Measurements from ENCODE around the gene EPHB2.

The EPHB2 gene

DNA sequence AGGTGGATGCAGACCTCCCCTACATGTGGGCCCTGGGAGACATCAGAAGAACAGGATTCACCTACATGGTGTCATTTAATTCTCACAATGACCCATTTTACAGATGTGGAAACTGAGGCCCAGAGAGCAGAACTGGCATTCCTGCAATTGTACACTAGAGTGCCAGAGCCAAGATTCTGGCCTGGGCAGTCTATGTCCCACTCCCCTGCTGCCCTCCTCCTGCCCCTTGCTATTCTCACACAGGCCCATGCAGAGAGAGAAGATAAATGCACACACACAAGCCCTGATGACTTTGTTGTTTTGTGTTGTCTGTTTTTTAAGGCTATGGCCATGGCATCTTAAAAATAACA is 64.2 kb downstream of the EPHB2 start:
- no peak for TF ChIP-seq TAF1 (IDR thresholded peaks at IDR 0.05; ENCODE audit: borderline replicate concordance, insufficient read depth, low read length)

DNA sequence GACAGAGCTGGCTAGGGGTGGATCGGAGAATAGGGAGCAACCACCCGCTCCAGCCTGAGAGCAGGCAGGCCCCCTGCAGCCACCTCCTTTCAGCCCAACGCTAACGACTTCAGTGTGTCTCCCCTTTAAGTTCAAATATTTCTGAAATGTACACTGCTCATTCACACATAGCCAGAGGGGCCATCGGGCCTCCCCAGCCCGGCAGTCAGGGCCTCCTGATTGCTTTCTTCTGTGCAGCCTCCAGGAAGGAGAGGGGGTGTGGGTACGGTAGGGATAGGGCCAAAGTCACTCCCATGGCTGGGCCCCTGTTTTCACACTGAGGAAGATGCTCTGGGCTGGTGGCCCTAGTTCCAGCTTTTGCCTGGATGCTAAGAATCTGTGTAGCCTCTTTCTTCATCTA is 64.8 kb downstream of the EPHB2 start:
- TF ChIP-seq POLR2AphosphoS5 (IDR thresholded peaks at IDR 0.05; ENCODE audit: low read depth, low read length) (no peak), TAF1 (IDR thresholded peaks at IDR 0.05; ENCODE audit: borderline replicate concordance, insufficient read depth, low read length) (no peak), SIN3A (IDR thresholded peaks at IDR 0.05; ENCODE audit: borderline replicate concordance, insufficient read depth, low read length) (no peak), FOXP2 (optimal IDR thresholded peaks at IDR 0.05; ENCODE audit: borderline replicate concordance, extremely low read depth, extremely low read length, insufficient read depth) (no peak)
- TF ChIP-seq, protein P1, sequence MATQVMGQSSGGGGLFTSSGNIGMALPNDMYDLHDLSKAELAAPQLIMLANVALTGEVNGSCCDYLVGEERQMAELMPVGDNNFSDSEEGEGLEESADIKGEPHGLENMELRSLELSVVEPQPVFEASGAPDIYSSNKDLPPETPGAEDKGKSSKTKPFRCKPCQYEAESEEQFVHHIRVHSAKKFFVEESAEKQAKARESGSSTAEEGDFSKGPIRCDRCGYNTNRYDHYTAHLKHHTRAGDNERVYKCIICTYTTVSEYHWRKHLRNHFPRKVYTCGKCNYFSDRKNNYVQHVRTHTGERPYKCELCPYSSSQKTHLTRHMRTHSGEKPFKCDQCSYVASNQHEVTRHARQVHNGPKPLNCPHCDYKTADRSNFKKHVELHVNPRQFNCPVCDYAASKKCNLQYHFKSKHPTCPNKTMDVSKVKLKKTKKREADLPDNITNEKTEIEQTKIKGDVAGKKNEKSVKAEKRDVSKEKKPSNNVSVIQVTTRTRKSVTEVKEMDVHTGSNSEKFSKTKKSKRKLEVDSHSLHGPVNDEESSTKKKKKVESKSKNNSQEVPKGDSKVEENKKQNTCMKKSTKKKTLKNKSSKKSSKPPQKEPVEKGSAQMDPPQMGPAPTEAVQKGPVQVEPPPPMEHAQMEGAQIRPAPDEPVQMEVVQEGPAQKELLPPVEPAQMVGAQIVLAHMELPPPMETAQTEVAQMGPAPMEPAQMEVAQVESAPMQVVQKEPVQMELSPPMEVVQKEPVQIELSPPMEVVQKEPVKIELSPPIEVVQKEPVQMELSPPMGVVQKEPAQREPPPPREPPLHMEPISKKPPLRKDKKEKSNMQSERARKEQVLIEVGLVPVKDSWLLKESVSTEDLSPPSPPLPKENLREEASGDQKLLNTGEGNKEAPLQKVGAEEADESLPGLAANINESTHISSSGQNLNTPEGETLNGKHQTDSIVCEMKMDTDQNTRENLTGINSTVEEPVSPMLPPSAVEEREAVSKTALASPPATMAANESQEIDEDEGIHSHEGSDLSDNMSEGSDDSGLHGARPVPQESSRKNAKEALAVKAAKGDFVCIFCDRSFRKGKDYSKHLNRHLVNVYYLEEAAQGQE (IDR thresholded peaks at IDR 0.05; ENCODE audit: insufficient read depth in 1 of 2, low read depth in 2 of 2, low read length in 2 of 2): no peak

- TF ChIP-seq FOXP2 (optimal IDR thresholded peaks at IDR 0.05; ENCODE audit: borderline replicate concordance, extremely low read depth, extremely low read length, insufficient read depth): no peak
- no peak for TF ChIP-seq POLR2AphosphoS5 (IDR thresholded peaks at IDR 0.05; ENCODE audit: low read depth, low read length)
Measured at GRCh38 chr1:22776035-22776613, 65.5 kb downstream of the EPHB2 start.

- TF ChIP-seq POLR2AphosphoS5 (IDR thresholded peaks at IDR 0.05; ENCODE audit: low read depth, low read length) (no peak), TAF1 (IDR thresholded peaks at IDR 0.05; ENCODE audit: borderline replicate concordance, insufficient read depth, low read length) (no peak), SIN3A (IDR thresholded peaks at IDR 0.05; ENCODE audit: borderline replicate concordance, insufficient read depth, low read length) (no peak), FOXP2 (optimal IDR thresholded peaks at IDR 0.05; ENCODE audit: borderline replicate concordance, extremely low read depth, extremely low read length, insufficient read depth) (no peak)
- TF ChIP-seq, protein P1 (IDR thresholded peaks at IDR 0.05; ENCODE audit: insufficient read depth in 1 of 2, low read depth in 2 of 2, low read length in 2 of 2): no peak
Measured at GRCh38 chr1:22777388-22778057, 66.9 kb downstream of the EPHB2 start.

GRCh38 chr1:22778408-22778807 is 67.8 kb downstream of the EPHB2 start:
- TF ChIP-seq POLR2AphosphoS5 (IDR thresholded peaks at IDR 0.05; ENCODE audit: low read depth, low read length) (no peak), SIN3A (IDR thresholded peaks at IDR 0.05; ENCODE audit: borderline replicate concordance, insufficient read depth, low read length) (no peak), FOXP2 (optimal IDR thresholded peaks at IDR 0.05; ENCODE audit: borderline replicate concordance, extremely low read depth, extremely low read length, insufficient read depth) (no peak), TAF1 (IDR thresholded peaks at IDR 0.05; ENCODE audit: borderline replicate concordance, insufficient read depth, low read length) (no peak)
- TF ChIP-seq, protein P1 (IDR thresholded peaks at IDR 0.05; ENCODE audit: insufficient read depth in 1 of 2, low read depth in 2 of 2, low read length in 2 of 2): no peak

GRCh38 chr1:22778862-22779520 is 68.4 kb downstream of the EPHB2 start:
- TF ChIP-seq FOXP2 (optimal IDR thresholded peaks at IDR 0.05; ENCODE audit: borderline replicate concordance, extremely low read depth, extremely low read length, insufficient read depth) (no peak), TAF1 (IDR thresholded peaks at IDR 0.05; ENCODE audit: borderline replicate concordance, insufficient read depth, low read length) (no peak), POLR2AphosphoS5 (IDR thresholded peaks at IDR 0.05; ENCODE audit: low read depth, low read length) (no peak), SIN3A (IDR thresholded peaks at IDR 0.05; ENCODE audit: borderline replicate concordance, insufficient read depth, low read length) (no peak)
- TF ChIP-seq, protein P1 (IDR thresholded peaks at IDR 0.05; ENCODE audit: insufficient read depth in 1 of 2, low read depth in 2 of 2, low read length in 2 of 2): no peak

All from PFSK-1 (cell line).